ENCODE measurements around the gene TSPAN6. TPM values are rescaled to one million over a fixed set of nuclear protein-coding genes. Genes with fewer than 3 reads are reported as not detected.
A peak's percentile ranks its signal among the peaks of the same experiment; 100 is the strongest.

Gene TSPAN6
- total and polyA plus RNA-seq, 2 of the 13 experiments (the other 11 are each of a cell fraction or from before 2014, with no cell fraction given): 78.9 to 133 TPM

- TF ChIP-seq ZNF407 (CRISPR knock-in tag; IDR thresholded peaks at IDR 0.05; ENCODE audit: not compliant biosample characterization): no peak
- TF ChIP-seq REPIN1 (CRISPR knock-in tag; IDR thresholded peaks at IDR 0.05; ENCODE audit: borderline replicate concordance, low read depth): 0 out of 2 replicates have a peak, but pooled peaks have one; percentile 27
- peak; percentile 58 for TF ChIP-seq FOSL2 (CRISPR knock-in tag; IDR thresholded peaks at IDR 0.05)
- TF ChIP-seq IRF1 (CRISPR knock-in tag; IDR thresholded peaks at IDR 0.05; ENCODE audit: low read depth): no peak
- no peak for TF ChIP-seq SMYD3 (CRISPR knock-in tag; IDR thresholded peaks at IDR 0.05)
- TF ChIP-seq ZNF362 (CRISPR knock-in tag; IDR thresholded peaks at IDR 0.05; ENCODE audit: borderline replicate concordance): no peak; the same call in 1 of the 2 replicates
- TF ChIP-seq ZFAT (CRISPR knock-in tag; conservative IDR thresholded peaks at IDR 0.05): no peak
- TF ChIP-seq KLF6 (CRISPR knock-in tag; IDR thresholded peaks at IDR 0.05): no peak
- TF ChIP-seq HNF1A (IDR thresholded peaks at IDR 0.05; ENCODE audit: low read depth): no peak
- no peak for TF ChIP-seq HNF1A (CRISPR knock-in tag; IDR thresholded peaks at IDR 0.05; ENCODE audit: borderline replicate concordance)
- no peak for TF ChIP-seq GLI4 (CRISPR knock-in tag; IDR thresholded peaks at IDR 0.05; ENCODE audit: borderline replicate concordance)
- TF ChIP-seq SP4 (CRISPR knock-in tag; IDR thresholded peaks at IDR 0.05): no peak
- TF ChIP-seq ZNF740 (CRISPR knock-in tag; IDR thresholded peaks at IDR 0.05): peak; percentile 65; the same call in 1 of the 2 replicates
These were observed 13.1 kb upstream of the TSPAN6 start (continued) for GRCh38 chrX:100649550-100650356.

All from HepG2 (cell line).